Embryonic facial prominence (tissue), 1 donor: ENCODE results near the gene KIF5B.

ENCODE experiments used
- DNase-seq: peaks from one replicate; pipeline ENCODE4 v3.0.0-alpha.2; 2016; ENCODE audit errors: extremely low spot score

KIF5B gene

DNA sequence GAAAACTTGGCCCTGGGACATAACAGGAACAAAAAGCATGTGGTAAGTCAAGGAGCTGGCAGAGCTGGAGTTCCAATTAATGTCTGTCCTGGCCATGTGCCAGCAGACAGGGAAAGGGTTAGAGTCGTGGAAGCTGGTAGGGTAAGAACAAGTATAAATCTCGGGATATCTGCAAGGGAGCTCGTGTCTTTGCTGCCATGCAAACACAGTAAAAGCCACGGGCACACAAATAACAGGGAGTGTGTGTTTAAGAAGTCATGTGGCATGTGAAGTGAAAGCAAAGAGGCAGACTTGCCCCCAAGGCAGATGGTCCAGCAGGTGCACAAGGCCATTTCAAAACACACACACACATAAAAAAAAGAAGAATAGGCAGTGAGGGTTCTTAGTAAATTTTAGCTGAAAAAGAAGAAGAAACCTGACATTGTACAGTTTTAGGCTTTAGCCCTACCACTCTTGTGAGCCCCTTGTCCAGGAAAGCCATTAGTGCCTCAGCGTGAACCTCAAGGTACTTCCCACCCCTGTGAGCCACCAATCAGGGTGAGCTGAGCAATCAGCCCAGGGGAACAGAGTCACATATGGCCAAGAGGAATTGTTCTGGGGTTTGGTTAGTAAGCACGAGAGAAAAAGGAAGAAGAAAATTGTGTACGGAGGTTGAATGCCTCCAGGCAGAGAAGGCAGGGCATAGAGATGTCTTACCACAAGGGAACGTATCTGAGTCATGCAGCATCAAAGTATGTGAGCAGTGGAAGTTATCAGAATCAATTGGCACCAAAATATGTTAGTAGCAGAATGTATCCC is 94.7 kb downstream of the KIF5B start:
- no peak for DNase-seq

- DNase-seq: no peak
These were observed 96.6 kb downstream of the KIF5B start for GRCh38 chr10:31959461-31960173.
